ENCODE data around the gene KCNB1. TPM values are rescaled to one million over a fixed set of nuclear protein-coding genes. Genes with fewer than 3 reads are reported as not detected.

The KCNB1 gene
- total and polyA plus RNA-seq, 12 donors: 0.64 to 4.2 (median 1.1) TPM

DNA sequence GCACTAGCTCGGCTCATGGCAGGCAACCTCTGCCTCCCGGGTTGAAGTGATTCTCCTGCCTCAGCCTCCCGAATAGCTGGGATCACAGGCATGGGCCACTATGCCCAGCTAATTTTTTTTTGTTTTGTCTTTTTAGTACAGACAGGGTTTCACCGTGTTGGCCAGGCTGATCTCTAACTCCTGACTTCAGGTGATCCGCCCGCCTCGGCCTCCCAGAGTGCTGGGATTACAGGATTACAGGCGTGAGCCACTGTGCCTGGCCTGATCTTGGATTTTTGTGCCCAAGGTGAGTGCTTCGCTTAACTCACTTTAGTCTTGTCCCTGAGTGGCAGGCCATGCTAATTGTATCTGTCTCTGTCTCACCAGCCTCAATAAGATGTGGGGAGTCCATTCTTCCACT, 78.6 kb downstream of the KCNB1 start:
- no peak overlapping the region for H3K27ac ChIP-seq
- H3K27me3 ChIP-seq: peaks cover 0 to 4% (median 0%) of the 10 kb centered on the region in 7 donors
- ATAC-seq (no peak), DNase-seq (no peak)
- H3K4me1 ChIP-seq: peaks cover 12 to 47% (median 26%) of the 10 kb centered on the region in 9 donors
- peaks cover 0 to 8% (median 0%) of the 10 kb centered on the region in 11 donors for H3K9me3 ChIP-seq
- H3K4me3 ChIP-seq: no peak overlapping the region
- whole genome bisulfite sequencing, 2 donors: 94 to 96% methylated on average over 9 of the region's 9 CpGs
- no peaks in the 10 kb centered on the region for H3K36me3 ChIP-seq
- intact Hi-C loops (cut with DNase I): loop anchor here in 1 of 10 donors (5.0 kb wide), 1 partner anchor 43 kb away; no protein-coding TSS in a partner anchor
- TF ChIP-seq, protein P1, sequence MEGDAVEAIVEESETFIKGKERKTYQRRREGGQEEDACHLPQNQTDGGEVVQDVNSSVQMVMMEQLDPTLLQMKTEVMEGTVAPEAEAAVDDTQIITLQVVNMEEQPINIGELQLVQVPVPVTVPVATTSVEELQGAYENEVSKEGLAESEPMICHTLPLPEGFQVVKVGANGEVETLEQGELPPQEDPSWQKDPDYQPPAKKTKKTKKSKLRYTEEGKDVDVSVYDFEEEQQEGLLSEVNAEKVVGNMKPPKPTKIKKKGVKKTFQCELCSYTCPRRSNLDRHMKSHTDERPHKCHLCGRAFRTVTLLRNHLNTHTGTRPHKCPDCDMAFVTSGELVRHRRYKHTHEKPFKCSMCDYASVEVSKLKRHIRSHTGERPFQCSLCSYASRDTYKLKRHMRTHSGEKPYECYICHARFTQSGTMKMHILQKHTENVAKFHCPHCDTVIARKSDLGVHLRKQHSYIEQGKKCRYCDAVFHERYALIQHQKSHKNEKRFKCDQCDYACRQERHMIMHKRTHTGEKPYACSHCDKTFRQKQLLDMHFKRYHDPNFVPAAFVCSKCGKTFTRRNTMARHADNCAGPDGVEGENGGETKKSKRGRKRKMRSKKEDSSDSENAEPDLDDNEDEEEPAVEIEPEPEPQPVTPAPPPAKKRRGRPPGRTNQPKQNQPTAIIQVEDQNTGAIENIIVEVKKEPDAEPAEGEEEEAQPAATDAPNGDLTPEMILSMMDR (IDR thresholded peaks at IDR 0.05): no peak

DNA sequence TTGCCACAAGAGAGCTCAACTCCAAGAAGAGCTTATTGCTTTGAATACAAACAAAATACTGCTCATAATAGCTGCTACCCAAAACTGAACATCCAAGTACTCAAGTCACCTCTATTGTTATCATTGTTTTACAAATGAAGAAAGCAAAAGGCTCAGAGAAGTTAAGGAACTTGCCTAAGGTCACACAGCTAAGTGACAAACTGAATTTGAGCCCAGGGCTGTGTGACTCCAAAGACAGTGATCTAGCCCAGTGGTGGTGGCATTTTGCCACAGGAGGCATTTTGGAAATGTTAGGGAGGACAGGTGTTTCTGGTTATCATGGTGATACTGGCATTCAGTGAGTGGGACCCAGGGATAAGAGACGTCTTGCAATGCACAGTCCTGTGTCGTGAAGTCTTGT, 79.5 kb downstream of the KCNB1 start:
- no peak for ATAC-seq
- TF ChIP-seq, protein P1 (IDR thresholded peaks at IDR 0.05): no peak
- no peaks in the 10 kb centered on the region for H3K36me3 ChIP-seq
- WGBS, 2 donors: 90 to 93% methylated on average over 2 of the region's 2 CpGs
- intact Hi-C loops (cut with DNase I): loop anchor here in 1 of 10 donors (5.0 kb wide), 1 partner anchor 44 kb away; no protein-coding TSS in a partner anchor
- H3K4me1 ChIP-seq: peaks cover 12 to 48% (median 26%) of the 10 kb centered on the region in 9 donors
- peaks cover 0 to 4% (median 0%) of the 10 kb centered on the region in 7 donors for H3K27me3 ChIP-seq
- DNase-seq: no peak
- no peak overlapping the region for H3K4me3 ChIP-seq
- peaks cover 0 to 8% (median 0%) of the 10 kb centered on the region in 11 donors for H3K9me3 ChIP-seq
- H3K27ac ChIP-seq: peak overlapping the region in 1 of 10 donors; percentile 43

DNA sequence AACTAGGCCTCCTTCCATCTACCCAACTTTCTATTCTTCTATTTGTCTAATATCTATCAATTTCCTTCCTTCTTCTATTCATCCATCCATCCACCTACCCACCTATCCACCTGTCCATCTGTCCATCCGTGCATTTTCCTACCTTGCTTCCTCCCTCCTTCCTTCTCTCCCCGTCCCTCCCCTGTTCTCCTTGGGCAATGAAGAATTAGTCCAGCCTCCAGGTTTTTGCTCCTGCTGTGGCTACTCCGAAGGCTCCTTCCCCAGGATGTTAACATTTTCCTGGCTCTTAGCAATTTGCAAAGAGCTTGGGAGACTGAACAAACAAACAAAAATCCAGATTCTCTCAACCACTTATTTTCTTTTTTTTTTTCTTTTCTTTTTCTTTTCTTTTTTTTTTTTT, 81.6 kb downstream of the KCNB1 start:
- intact Hi-C loops (cut with DNase I): loop anchor here in 1 of 10 donors (5.0 kb wide), 1 partner anchor 46 kb away; no protein-coding TSS in a partner anchor
- TF ChIP-seq, protein P1 (IDR thresholded peaks at IDR 0.05): no peak
- 33 to 37% methylated on average over 3 of the region's 3 CpGs for WGBS, 2 donors

DNA sequence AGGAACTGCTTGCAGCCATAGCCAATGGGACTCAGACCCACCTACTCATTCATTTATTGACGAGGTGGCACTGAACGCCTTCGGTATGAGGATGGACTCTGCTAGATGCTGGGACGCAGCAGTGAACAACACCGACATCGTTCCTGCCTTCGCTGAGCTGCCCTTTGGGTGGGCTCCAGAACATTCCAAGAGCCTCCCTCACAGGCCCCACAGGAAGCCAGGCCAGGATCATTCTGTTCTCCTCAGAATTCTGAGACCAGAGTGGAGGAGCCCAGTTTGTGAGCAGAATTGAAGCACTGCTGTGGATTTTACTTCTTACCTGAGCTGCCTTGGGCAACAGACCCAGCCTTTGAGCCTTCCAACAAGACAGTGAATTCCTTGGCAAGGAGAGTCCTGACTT, 82.1 kb downstream of the KCNB1 start:
- DNase-seq: peak in 1 of 2 donors; percentile 26
- Histone ChIP-seq H3K9me3 (peaks cover 0 to 8% (median 0%) of the 10 kb centered on the region in 11 donors), H3K27me3 (no peaks in the 10 kb centered on the region), H3K4me3 (no peak overlapping the region), H3K27ac (peak overlapping the region; percentile 56 to 89 (median 75)), H3K4me1 (peaks cover 12 to 46% (median 26%) of the 10 kb centered on the region in 9 donors), H3K36me3 (no peaks in the 10 kb centered on the region)
- ATAC-seq: peak; percentile 37 to 91 (median 73)
- TF ChIP-seq, protein P1 (IDR thresholded peaks at IDR 0.05): no peak
- intact Hi-C loops (cut with DNase I): loop anchor here in 1 of 10 donors (5.0 kb wide), 1 partner anchor 47 kb away; no protein-coding TSS in a partner anchor
- 45 to 48% methylated on average over 7 of the region's 7 CpGs for WGBS, 2 donors

More for the DNA sequence above, 81.6 kb downstream of the KCNB1 start:
- DNase-seq: peak in 1 of 2 donors; percentile 54
- peak in 6 of 8 donors; percentile 60 to 87 (median 80) for ATAC-seq
- no peaks in the 10 kb centered on the region for H3K36me3 ChIP-seq
- peak overlapping the region; percentile 56 to 89 (median 75) for H3K27ac ChIP-seq
- H3K27me3 ChIP-seq: no peaks in the 10 kb centered on the region
- H3K9me3 ChIP-seq: peaks cover 0 to 8% (median 0%) of the 10 kb centered on the region in 11 donors
- H3K4me3 ChIP-seq: no peak overlapping the region
- H3K4me1 ChIP-seq: peaks cover 12 to 48% (median 26%) of the 10 kb centered on the region in 9 donors
